HepG2 (cell line): ENCODE results near the gene LDLRAD3. TPM values are rescaled to one million over a fixed set of nuclear protein-coding genes. Genes with fewer than 3 reads are reported as not detected.

Experiments used
- ATAC-seq: fragments of 200-7000 bp; cut with Tn5 transposase; 3 replicates; pipeline ENCODE4 v1.9.1; 2020; ENCODE audit warnings: mild to moderate bottlenecking, moderate library complexity
- BruUV-seq: library from RNA; stranded (reverse); fragments of 400-500 nt; replicated peaks from 2 replicates; lab custom pipeline; 2021; lab: Mats Ljungman, UMichigan
- CTCF ChIA-PET: fragments of 300-600 bp; formaldehyde crosslinking; extraction: SDS; loops from one replicate; lab custom pipeline; 2021; ENCODE audit warnings: low total read pairs, inconsistent platforms, low intra/inter-chr PET ratio; lab: Yijun Ruan, JAX
- POLR2A ChIA-PET: fragments of 350-600 bp; sonication (Branson Sonifier 250); formaldehyde crosslinking; loops from one replicate; lab custom pipeline; 2020; ENCODE audit warnings: antibody characterized with exemption, inconsistent platforms; lab: Yijun Ruan, JAX
- DNase-seq: peaks from one replicate; pipeline ENCODE4 v3.0.0-alpha.2; 2015; ENCODE audit warnings: low spot score
- FAIRE-seq: peaks from 3 replicates; lab custom pipeline; 2011; peaks lifted over from hg19 to GRCh38; lab: Jason Lieb, UNC
- H2AFZ ChIP-seq: one replicate; pipeline ENCODE4 v1.6.1; 2011; ENCODE audit warnings: low read length, inconsistent platforms
- H3K27ac ChIP-seq: fragments of 300-600 bp; 3 replicates; pipeline ENCODE4 v1.8.0; 2011; ENCODE audit warnings: mixed run types, mild to moderate bottlenecking, mixed read lengths, low read length, inconsistent platforms; ENCODE audit not compliant: insufficient read depth; ENCODE audit errors: extremely low read length
- H3K27me3 ChIP-seq, 2 experiments: fragments of 200-600 bp in 1 of 2; 2 replicates in 1 of 2; 3 replicates in 1 of 2; pipeline versions ENCODE4 v1.6.0 to v1.8.0; 2011; ENCODE audit warnings: low read length in 2 of 2, mild to moderate bottlenecking in 2 of 2, moderate library complexity in 2 of 2, inconsistent platforms in 1 of 2; ENCODE audit not compliant: insufficient read depth in 2 of 2, control insufficient read depth in 1 of 2
- H3K36me3 ChIP-seq, 2 experiments: fragments of 200-600 bp in 1 of 2; replicated peaks in 1 of 2; 2 replicates in 1 of 2; 3 replicates in 1 of 2; pipeline versions ENCODE4 v1.5.1 to v1.8.0; 2011; ENCODE audit warnings: low read length in 2 of 2, inconsistent platforms in 1 of 2; ENCODE audit not compliant: insufficient read depth in 2 of 2, control insufficient read depth in 1 of 2
- H3K4me1 ChIP-seq: 2 replicates; pipeline ENCODE4 v1.5.1; 2012; ENCODE audit warnings: low read length, inconsistent platforms; ENCODE audit not compliant: insufficient read depth
- H3K4me2 ChIP-seq: 2 replicates; pipeline ENCODE4 v1.6.0; 2011; ENCODE audit warnings: low read depth, low read length, inconsistent platforms
- H3K4me3 ChIP-seq, 3 experiments: fragments of 200-600 bp in 1 of 3; sonication (generic), shearing (Covaris generic) in 1 of 3; replicated peaks in 1 of 3; 2 replicates each; pipeline ENCODE4 v1.5.1; 2011 to 2016; ENCODE audit warnings: low read length in 3 of 3, inconsistent platforms in 2 of 3, low read depth in 2 of 3, mild to moderate bottlenecking in 2 of 3, control low read depth in 1 of 3, mixed read lengths in 1 of 3; ENCODE audit not compliant: insufficient read depth in 1 of 3
- H3K79me2 ChIP-seq: one replicate; pipeline ENCODE4 v1.6.1; 2011; ENCODE audit warnings: low read length, inconsistent platforms; ENCODE audit not compliant: insufficient read depth
- H3K9ac ChIP-seq: 2 replicates; pipeline ENCODE4 v1.6.0; 2011; ENCODE audit warnings: mild to moderate bottlenecking, low read depth, low read length, inconsistent platforms; ENCODE audit not compliant: insufficient read depth
- H3K9me3 ChIP-seq: 2 replicates; pipeline ENCODE4 v1.5.1; 2012; ENCODE audit warnings: mild to moderate bottlenecking, low read length
- H4K20me1 ChIP-seq: 2 replicates; pipeline ENCODE4 v1.6.0; 2011; ENCODE audit warnings: inconsistent platforms, mild to moderate bottlenecking, low read length, moderate library complexity; ENCODE audit not compliant: insufficient read depth
- AGO1 ChIP-seq: fragments of 200-400 bp; formaldehyde crosslinking; IDR thresholded peaks from 2 replicates; pipeline ENCODE4 v1.6.1; 2017; ENCODE audit warnings: mild to moderate bottlenecking, low read depth, low read length, moderate library complexity; ENCODE audit not compliant: poor library complexity, severe bottlenecking
- CTCF ChIP-seq: sonication (generic); formaldehyde crosslinking; IDR thresholded peaks from 2 replicates; pipeline ENCODE4 v1.5.0; 2020; ENCODE audit warnings: mild to moderate bottlenecking, missing genetic modification reagents, moderate library complexity
- ELF3 ChIP-seq: IDR thresholded peaks from 2 replicates; pipeline ENCODE4 v1.6.1; 2016; ENCODE audit warnings: missing genetic modification reagents, missing compliant biosample characterization
- NFYB ChIP-seq: sonication (generic); formaldehyde crosslinking; IDR thresholded peaks from 2 replicates; pipeline ENCODE4 v1.4.0; 2020; ENCODE audit warnings: missing genetic modification reagents
- RELA ChIP-seq: sonication (generic); formaldehyde crosslinking; IDR thresholded peaks from 2 replicates; pipeline ENCODE4 v1.4.0; 2020; ENCODE audit warnings: missing genetic modification reagents
- STAG1 ChIP-seq: sonication (generic); formaldehyde crosslinking; IDR thresholded peaks from 2 replicates; pipeline ENCODE4 v1.4.0; 2020; ENCODE audit warnings: missing genetic modification reagents
- ZNF18 ChIP-seq: sonication (generic); formaldehyde crosslinking; IDR thresholded peaks from 2 replicates; pipeline ENCODE4 v1.8.0; 2022; ENCODE audit warnings: mild to moderate bottlenecking, missing genetic modification reagents; ENCODE audit not compliant: insufficient replicate concordance
- ZNF546 ChIP-seq: sonication (generic); formaldehyde crosslinking; conservative IDR thresholded peaks from 2 replicates; pipeline ENCODE4 v1.8.1; 2023; ENCODE audit warnings: mild to moderate bottlenecking, missing genetic modification reagents
- ZNF790 ChIP-seq: sonication (generic); formaldehyde crosslinking; IDR thresholded peaks from 2 replicates; pipeline ENCODE4 v1.8.0; 2022; ENCODE audit warnings: missing genetic modification reagents, mild to moderate bottlenecking, borderline replicate concordance
- ZNF879 ChIP-seq: sonication (generic); formaldehyde crosslinking; IDR thresholded peaks from 2 replicates; pipeline ENCODE4 v1.8.1; 2023; ENCODE audit warnings: missing genetic modification reagents
- WGBS: methylation state at CpG from one replicate; pipeline ENCODE4 v1.1.6; 2017; ENCODE audit warnings: low lambda C conversion rate; 5-methylcytosine and 5-hydroxymethylcytosine counted together
- in situ Hi-C: cut with HindIII; loops from 2 replicates; pipeline ENCODE4 v1.10.0; 2017; ENCODE audit warnings: low pct_unique_long_range_greater_than_20kb; ENCODE audit not compliant: extremely low pct_ligation_motif_present
- intact Hi-C: fragments of 100-400 bp; cut with micrococcal nuclease; formaldehyde crosslinking; loops from one replicate; pipeline ENCODE4 v1.10.0; 2022; ENCODE audit not compliant: unreplicated experiment
- polyA plus RNA-seq, 8 experiments: library from polyadenylated mRNA; depleted of rRNA in 3 of 8; stranded (reverse) in 7 of 8; unstranded in 1 of 8; fragments of >200 nt; fragmentation: Illumina TruSeq in 4 of 8; extraction: Trizol in 4 of 8; gene quantifications; 2 replicates each; pipeline versions ENCODE4 v1.2.1 to v1.2.3, GENCODE V29; 2011 to 2016; ENCODE audit warnings: low read depth in 4 of 8, missing spikeins in 1 of 8, mixed read lengths in 1 of 8; ENCODE audit not compliant: insufficient read depth in 1 of 8
- total RNA-seq, 5 experiments: library from RNA; depleted of rRNA; stranded (reverse); fragments of >200 nt; fragmentation: Illumina TruSeq; extraction: Trizol; gene quantifications; 2 replicates each; pipeline ENCODE4 v1.2.3, GENCODE V29; 2016; ENCODE audit warnings: low read depth in 1 of 5
- TF ChIP-seq, protein P1 (sequence below): sonication (generic); formaldehyde crosslinking; IDR thresholded peaks from 2 replicates; pipeline ENCODE4 v1.8.0; 2022; ENCODE audit warnings: mild to moderate bottlenecking, missing genetic modification reagents

The LDLRAD3 gene
- total and polyA plus RNA-seq, 2 of the 13 experiments (the other 11 are each of a cell fraction or from before 2014, with no cell fraction given), result 0.50 to 0.60 TPM

DNA sequence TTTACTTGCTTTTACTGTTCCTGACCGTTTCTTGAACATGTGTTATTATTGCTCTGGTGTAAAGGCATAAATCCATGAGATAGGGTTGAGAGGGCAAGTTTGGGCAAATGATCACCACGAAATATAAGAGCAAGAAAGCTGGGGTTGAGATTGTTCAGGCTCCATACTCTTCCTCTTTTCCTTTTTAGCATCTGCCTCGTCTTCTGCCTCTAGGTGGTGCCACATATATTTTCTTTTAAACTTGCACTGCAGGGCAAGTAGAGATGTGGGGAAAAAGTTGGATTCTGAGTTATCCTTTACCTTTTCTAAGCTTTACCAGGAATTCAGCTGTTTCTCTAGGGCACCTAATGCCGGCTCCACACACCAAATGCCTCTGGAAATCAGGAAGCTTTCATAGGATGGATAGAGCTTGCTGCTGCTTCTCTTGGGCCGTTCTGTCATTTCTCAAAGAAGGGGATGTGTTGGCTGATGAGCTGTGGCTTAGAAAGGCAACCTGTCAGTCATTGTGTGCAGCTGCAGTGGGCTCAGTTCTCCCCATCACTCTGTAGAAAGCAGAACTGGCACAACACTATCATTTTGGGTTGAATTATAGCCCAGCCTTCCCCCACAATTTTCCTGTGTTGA, 98.2 kb downstream of the LDLRAD3 start:
- Histone ChIP-seq H3K9me3 (no peaks in the 10 kb centered on the region), H3K27ac (no peak overlapping the region), H3K4me3 (no peak overlapping the region), H3K79me2 (no peaks in the 10 kb centered on the region), H3K27me3 (peaks cover 0 to 1% of the 10 kb centered on the region in 2 experiments; a peak in 1 of 5 replicates), H4K20me1 (no peaks in the 10 kb centered on the region), H3K4me2 (no peak overlapping the region), H3K36me3 (no peaks in the 10 kb centered on the region), H3K4me1 (no peaks in the 10 kb centered on the region), H3K9ac (no peak overlapping the region), H2AFZ (no peak overlapping the region)
- in situ Hi-C loops, result loop anchor here (10.0 kb wide), 1 partner anchor 223 kb away; no protein-coding TSS in a partner anchor
- FAIRE-seq, result peak; percentile 42
- WGBS, result 12% methylated on average over 5 of the region's 5 CpGs
- ChIA-PET POLR2A (no interaction called here), CTCF (no interaction called here)
- peak; percentile 45 for TF ChIP-seq CTCF (CRISPR knock-in tag)
- TF ChIP-seq ZNF790 (CRISPR knock-in tag), result no peak
- TF ChIP-seq STAG1, result peak; percentile 42
- TF ChIP-seq RELA, result no peak
- TF ChIP-seq NFYB (CRISPR knock-in tag), result no peak
- no peak for TF ChIP-seq ELF3 (CRISPR knock-in tag)
- BruUV-seq, result no TSS peak
- intact Hi-C loops, result loop anchor here (1.0 to 5.0 kb wide), 3 partner anchors 89 to 435 kb away; no protein-coding TSS in a partner anchor
- no peak for DNase-seq
- peak; percentile 54 for ATAC-seq

- POLR2A ChIA-PET, result no interaction called here
- Histone ChIP-seq H3K4me2 (no peak overlapping the region), H3K9ac (no peak overlapping the region), H3K4me3 (no peak overlapping the region), H3K4me1 (no peaks in the 10 kb centered on the region), H4K20me1 (no peaks in the 10 kb centered on the region), H3K36me3 (no peaks in the 10 kb centered on the region), H3K79me2 (no peaks in the 10 kb centered on the region), H2AFZ (no peak overlapping the region), H3K27ac (no peak overlapping the region), H3K27me3 (peaks cover 0 to 1% of the 10 kb centered on the region in 2 experiments; a peak in 1 of 5 replicates), H3K9me3 (no peaks in the 10 kb centered on the region)
- WGBS, result 40% methylated on average over 1 of the region's 4 CpGs
- FAIRE-seq (no peak), DNase-seq (no peak), ATAC-seq (no peak)
- intact Hi-C loops, result loop anchor here (5.0 kb wide), 1 partner anchor 433 kb away; no protein-coding TSS in a partner anchor
- CTCF ChIA-PET, result no interaction called here
- in situ Hi-C loops, result loop anchor here (10.0 kb wide), 1 partner anchor 220 kb away; no protein-coding TSS in a partner anchor
- no TSS peak for BruUV-seq
- TF ChIP-seq ZNF879 (CRISPR knock-in tag) (no peak), ZNF546 (CRISPR knock-in tag) (no peak), ZNF18 (CRISPR knock-in tag) (no peak), AGO1 (no peak)
- TF ChIP-seq, protein P1, sequence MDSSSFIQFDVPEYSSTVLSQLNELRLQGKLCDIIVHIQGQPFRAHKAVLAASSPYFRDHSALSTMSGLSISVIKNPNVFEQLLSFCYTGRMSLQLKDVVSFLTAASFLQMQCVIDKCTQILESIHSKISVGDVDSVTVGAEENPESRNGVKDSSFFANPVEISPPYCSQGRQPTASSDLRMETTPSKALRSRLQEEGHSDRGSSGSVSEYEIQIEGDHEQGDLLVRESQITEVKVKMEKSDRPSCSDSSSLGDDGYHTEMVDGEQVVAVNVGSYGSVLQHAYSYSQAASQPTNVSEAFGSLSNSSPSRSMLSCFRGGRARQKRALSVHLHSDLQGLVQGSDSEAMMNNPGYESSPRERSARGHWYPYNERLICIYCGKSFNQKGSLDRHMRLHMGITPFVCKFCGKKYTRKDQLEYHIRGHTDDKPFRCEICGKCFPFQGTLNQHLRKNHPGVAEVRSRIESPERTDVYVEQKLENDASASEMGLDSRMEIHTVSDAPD (CRISPR knock-in tag), result no peak
Measured at GRCh38 chr11:36044636-36045035, 100.8 kb downstream of the LDLRAD3 start.
